LoVo (cell line): ENCODE measurements around the gene CBL.
A peak's percentile ranks its signal among the peaks of the same experiment; 100 is the strongest.

Experiments
- DNase-seq: peaks from one replicate; pipeline ENCODE4 v3.0.0-alpha.2; 2016; ENCODE audit warnings: low spot score

Gene CBL

DNA sequence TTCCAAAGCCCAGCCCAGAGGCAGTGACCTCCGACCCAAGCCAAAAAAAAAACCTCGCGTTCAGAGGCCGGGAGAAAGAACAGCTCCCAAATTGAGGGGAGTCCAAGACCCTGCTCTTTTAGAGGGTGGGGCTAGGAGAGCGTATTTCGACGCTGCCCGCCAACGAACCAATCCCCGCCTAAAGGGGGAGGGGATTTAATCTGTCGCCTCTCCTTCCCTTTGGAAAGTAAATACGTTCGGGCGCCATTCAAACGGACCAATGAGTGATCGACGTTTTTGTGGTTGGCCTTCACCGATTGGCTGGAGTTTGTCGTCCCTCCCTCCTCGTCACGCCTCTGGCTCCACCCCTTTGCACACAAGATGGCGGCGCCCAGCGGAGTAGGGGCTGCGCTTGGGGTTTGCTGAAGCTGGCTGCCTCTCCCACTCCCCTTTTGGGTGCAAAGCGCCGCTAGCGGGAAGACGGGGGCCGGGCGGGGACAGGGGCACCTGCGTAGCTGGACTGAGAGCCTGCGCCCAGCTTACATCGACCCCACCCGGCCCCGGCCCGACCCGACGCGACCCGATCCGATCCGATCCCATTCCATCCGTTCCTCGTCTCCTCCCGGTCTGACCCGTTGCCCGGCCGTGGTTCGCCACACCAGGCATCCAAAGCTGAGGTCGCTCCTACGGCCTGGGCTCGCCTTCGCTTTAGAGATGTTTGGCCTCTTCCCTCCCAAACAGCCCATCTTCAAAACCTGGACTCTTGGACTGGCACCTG lies 128.2 kb downstream of the CBL start, which contains the start of gene RNF26:
Gene RNF26 (plus strand): TSS at position 354 of the 757 bp plus-strand sequence. CDS start 596 bp downstream, outside the sequence.
- DNase-seq: peak; percentile 97

GRCh38 chr11:119335091-119335654 lies 129.0 kb downstream of the CBL start:
- no peak for DNase-seq

- DNase-seq: no peak
Observed at GRCh38 chr11:119335655-119336543, 129.8 kb downstream of the CBL start.

DNA sequence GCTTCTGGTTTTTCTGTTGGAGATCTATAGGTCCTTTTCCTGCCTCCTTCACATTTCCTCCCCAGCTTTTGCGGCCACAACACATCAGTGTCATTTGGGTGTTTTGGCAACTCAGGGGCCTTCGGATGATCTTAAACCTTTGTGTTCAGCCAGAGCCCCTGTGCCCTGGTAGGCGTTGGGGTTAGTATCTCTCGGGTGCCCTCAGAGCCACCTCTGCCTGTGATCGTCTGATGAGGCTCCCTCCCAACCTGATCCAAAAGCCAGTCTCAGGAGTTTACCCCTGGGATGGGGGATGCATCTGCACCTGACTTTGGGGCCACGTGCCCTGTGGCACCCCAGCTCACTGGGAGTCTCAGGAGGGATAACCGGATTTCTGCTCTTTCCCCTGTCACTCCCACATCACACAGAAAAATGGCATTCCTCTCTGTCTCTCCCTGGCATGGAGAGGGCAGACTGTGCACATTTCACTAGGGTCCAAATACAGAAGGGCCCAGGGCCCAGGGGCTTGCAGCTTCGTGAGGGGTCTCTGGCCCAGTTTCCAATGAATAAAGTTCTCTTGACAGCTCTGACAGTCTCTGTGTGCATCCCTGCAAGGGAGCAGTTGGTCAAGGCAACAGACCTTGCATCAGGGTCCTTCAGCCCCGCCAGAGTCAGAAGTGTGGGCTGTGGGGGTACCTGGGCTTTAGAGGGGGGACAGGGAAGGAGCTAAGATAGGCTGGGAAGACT lies 130.8 kb downstream of the CBL start:
- no peak for DNase-seq

DNA sequence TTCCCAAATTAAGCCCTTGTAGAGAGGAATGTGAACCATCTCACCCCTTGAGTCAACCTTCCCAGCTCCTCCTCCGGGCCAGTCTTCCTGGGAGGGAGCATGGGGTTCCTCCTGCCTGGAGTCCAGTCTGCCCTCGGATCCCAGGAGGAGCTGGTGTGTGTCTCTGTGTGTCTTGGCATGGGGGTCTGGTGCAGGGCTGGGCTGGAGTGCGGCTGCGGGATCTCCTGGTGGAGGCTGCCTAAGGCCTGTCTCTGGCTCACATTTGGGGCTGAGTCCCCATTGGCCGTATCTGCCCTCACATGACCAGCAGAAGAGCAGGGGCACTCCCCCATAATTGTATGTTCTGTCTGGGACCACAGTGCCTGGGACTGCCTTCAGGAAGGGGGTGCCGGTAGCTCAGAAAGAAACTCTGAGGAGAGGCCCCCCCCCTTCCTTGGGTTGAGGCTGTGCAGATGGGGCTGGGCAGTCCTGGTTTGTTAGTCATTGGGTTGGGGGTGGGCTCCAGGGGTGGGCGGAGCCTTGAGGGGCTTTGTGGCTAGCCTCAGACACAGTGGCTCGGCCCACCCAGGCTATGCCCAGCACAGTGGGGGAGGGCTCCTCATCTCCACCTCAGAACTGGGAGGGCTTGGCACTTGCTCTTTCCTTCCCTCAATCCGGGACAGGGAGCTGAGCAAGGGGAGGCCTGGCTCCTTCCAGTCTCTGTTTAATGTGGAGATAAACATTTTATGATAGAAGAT lies 131.6 kb downstream of the CBL start:
- DNase-seq: no peak

- peak; percentile 64 for DNase-seq
Observed at GRCh38 chr11:119338318-119338890, 132.3 kb downstream of the CBL start.

GRCh38 chr11:119338965-119339588 lies 132.9 kb downstream of the CBL start:
- DNase-seq: no peak

DNA sequence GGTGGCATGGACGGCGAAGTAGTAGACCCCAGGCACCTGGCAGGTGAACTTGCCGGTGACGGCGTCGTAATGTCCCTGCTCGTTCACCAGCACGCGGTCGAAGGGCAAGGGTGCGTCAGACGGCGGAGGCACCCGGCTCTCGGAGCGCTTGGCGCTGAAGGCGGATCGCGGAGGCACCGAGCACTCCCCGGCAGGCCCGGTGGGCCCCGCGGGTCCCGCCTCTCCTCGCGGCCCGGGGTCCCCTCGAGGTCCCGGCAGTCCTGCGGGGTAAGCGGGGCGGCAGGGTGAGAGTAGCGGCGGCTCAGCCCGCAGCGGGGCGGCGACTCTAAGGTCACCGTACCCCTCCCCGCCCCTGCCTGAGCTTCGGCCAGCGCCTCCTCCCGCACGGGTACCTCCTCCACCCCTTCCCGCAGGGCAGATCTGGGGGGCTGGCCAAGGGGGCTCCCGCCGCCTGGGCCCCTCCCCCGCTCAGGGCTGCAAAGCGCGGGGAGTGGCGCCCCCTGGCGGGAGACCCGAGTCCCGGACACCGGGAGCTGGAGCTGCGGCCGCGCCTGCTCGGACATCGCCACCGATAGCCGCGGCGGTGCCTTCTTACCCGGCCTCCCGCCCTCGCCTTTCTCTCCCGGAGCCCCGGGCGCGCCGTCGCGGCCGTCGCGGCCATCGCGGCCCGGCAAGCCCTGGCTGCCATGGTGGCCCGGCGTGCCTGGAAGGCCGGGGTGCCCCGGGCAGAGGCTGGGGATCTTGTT lies 133.6 kb downstream of the CBL start:
- no peak for DNase-seq

DNA sequence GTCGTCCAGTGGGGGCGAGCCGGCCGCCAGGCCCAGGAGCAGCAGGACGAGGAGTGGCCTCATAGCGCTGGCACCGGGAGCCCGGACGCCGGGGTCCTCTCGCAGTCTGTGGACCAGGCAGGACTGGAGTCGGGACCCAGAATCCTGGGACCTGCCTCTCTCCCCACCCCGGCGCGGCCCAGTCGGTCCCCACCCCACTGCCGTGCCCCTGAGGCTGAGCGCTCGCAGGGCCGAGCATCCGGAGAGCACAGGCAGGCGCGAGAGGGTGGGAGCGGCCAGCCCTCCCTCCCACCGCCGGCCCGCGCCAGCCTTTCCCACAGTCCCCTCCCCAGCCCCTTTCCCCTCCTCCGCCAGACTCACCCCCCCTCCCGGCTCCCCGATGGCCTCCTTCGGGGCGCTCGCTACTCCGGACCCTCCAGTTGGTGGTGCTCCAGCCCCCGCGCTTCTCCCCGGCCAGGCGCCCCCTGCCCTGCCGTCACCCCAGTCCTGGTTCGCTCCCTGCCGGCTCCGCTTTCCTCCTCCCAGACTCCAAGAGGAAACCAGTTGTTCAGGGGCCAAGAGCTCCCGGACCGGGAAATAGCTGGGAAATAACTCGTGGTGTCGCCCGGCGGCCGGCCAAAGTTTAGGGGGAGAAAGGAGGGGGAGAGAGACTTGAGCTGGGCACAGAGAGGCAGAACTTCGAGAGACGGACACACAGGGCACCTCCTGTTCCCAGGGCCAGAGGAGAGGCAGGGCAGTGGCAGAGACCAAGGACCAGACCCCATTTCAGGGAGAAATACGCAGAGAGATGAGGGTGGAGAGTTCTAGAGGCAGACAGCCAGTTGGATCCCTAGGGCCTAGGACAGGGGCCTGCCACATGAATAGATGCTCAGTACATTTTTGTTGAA lies 134.4 kb downstream of the CBL start, which contains the start of gene C1QTNF5:
Gene C1QTNF5 (minus strand): TSS at position 549 of the 887 bp plus-strand sequence. CDS start 486 bp downstream, at position 63.
- no peak for DNase-seq

GRCh38 chr11:119341222-119342022 lies 135.3 kb downstream of the CBL start:
- no peak for DNase-seq

DNA sequence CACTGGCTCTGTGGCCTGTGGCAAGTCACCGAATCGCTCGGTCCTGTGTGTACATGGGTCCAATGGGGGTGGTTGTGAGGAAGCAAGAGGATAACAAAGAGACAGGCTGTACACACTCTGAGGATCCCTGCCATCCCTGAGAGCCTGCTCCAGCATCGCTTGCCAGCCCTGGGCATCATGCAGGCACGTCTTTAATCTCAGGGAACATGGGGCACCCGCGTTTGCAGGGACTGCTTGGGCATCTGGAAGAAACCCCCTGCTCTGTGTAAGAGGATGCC lies 135.8 kb downstream of the CBL start:
- DNase-seq: no peak

DNA sequence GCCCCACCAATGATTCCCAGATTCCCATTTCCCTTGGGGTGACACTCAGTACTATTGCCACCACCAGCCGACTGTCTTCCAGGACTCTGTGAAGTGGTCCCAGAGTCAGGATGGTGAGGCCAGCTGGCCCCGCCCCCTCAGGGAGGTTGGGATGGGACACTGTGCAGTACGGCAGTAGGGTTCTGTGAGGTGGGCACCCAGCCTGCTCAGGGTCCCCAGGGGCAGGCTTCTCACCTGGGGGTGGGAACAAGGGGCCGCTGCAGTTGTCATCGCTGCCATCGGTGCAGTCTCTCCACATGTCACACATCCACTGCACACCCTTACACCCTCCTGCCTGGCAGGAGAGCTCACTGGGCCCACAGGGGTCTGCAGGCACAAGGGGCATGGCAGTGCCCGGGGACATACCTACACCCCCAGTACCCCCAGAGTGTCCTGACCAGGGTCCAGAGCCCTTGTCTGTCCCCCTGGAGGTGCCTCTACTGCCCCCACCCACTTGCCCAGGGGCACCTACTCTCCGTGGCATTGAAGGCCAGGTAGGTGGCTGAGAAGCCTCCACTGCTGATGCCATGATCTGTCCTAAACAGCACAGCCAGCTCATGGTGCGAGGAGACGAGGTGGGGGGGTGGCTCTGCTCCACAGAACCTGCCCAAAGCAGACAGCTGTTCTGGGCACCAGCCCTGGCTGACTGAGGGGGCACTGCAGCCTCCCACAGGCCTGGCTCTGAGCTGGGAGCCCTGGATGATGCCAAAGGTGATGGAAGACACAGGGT lies 136.4 kb downstream of the CBL start:
- DNase-seq: no peak

- no peak for DNase-seq
Observed at GRCh38 chr11:119343726-119344125, 137.6 kb downstream of the CBL start.

GRCh38 chr11:119344291-119345010 lies 138.3 kb downstream of the CBL start:
- DNase-seq: no peak

- DNase-seq: no peak
Observed at GRCh38 chr11:119345685-119346084, 139.5 kb downstream of the CBL start.

- no peak for DNase-seq
Observed at GRCh38 chr11:119346605-119347004, 140.5 kb downstream of the CBL start, which contains the start of gene MFRP. TSS of gene MFRP (minus strand) at chr11:119346705. CDS start at chr11:119346513, 192 bp downstream.
